C4-2B (cell line): ENCODE measurements around the gene ZNF569.

Experiments
- CTCF ChIP-seq: fragments of 450-650 bp; conservative IDR thresholded peaks from 2 replicates; pipeline ENCODE4 v1.5.1; 2017; ENCODE audit warnings: mild to moderate bottlenecking
- ZFX ChIP-seq: fragments of 450-650 bp; IDR thresholded peaks from 2 replicates; pipeline ENCODE4 v1.6.1; 2017

- TF ChIP-seq CTCF (no peak), ZFX (no peak)
These were observed 14.6 kb downstream of the ZNF569 start for GRCh38 chr19:37452500-37453245.
